ENCODE measurements around the gene PSEN1. TPM values are rescaled to one million over a fixed set of nuclear protein-coding genes. Genes with fewer than 3 reads are reported as not detected.
A peak's percentile ranks its signal among the peaks of the same experiment; 100 is the strongest.

Gene PSEN1
- total RNA-seq, 2 experiments from 2014 or later = 31.2 to 31.6 TPM

DNA sequence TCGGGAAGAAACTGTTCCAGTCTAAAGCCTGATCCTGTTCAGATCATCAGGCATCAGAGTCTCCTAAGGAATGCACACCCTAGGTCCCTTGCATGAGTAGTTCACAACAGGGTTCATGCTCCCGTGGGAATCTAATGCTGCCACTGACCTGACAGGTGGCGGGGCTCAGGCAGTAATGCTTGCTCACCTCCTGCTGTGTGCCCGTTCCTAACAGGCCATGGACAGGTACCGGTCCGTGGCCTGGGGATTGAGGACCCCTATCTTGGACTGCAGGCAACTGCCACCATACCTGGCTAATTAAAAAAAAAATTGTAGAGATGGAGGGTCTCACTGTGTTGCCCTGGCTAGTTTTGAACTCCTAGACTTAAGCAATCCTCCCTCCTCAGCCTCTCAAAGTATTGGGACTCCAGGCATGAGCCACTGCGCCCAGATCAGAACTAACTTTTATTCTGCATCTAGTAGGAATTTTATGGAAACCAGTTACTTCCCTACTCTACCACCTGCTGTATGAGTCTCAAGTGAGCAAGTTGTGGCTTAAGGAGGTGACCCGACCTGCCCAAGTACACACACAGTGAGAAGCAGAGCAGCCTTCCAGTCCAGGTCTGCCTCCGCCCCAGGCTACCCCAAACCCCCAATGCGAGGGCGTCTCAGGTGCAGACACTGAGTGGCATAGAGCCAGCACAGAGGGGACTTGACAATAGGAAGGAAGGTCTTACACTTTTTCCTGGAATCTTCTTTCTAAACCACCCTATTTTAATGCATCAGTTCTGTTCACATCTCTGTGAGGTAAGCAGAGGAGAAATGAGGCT, 98.5 kb downstream of the PSEN1 start:
- Mint-ChIP-seq H3K4me3 (no peak overlapping the region), H3K27me3 (peaks cover 49% of the 10 kb centered on the region), H3K4me1 (peaks cover 11% of the 10 kb centered on the region), H3K27ac (no peak overlapping the region), H3K36me3 (ENCODE audit: low read depth) (no peaks in the 10 kb centered on the region), H3K9me3 (ENCODE audit: low read depth) (no peaks in the 10 kb centered on the region)
- DNase-seq (no peak), ATAC-seq (no peak)
- intact Hi-C loops (cut with DNase I, micrococcal nuclease) = loop anchor here in 1 of 2 experiments (5.0 kb wide), 1 partner anchor 238 kb away; no protein-coding TSS in a partner anchor
- CTCF ChIA-PET = interaction anchor here (0.6 to 0.7 kb wide), 2 partner anchors 85 to 238 kb away, joined by 3 to 5 read pairs; no protein-coding TSS in a partner anchor
- POLR2A ChIA-PET = interaction anchor here (0.6 kb wide), 1 partner anchor 57 kb away, joined by 4 read pairs; no protein-coding TSS in a partner anchor

DNA sequence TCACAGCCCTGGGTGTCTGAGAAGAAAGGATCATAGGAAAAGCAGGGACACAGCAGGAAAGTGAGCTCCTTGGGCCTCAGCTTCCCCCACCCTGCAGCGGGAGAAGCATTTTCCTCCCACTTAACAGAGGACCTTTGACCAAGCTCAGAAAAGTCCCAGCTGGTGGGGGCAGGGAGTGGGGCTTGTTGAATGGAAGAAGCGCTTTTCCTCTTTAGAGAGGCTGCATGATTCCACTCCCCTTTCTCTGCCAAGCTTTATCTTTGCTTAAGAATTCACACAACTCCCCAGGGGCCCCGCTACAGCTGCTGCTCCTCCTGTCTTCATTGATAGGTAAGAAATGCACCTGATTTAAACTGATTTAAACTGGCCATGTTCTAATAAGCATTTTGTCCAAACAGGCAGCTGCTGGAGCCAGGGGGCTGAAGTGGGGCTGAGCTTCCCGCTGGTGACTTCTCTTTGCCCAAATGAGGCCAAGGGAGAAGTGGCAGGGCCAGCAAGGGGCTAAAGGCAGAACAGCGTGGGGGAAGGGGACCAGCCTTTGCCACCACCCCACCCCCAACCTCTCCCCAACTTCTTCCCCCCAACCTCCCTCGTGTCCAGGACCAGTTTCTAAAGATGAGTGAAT, 99.3 kb downstream of the PSEN1 start:
- POLR2A ChIA-PET = interaction anchor here (0.6 kb wide), 1 partner anchor 58 kb away, joined by 4 read pairs; no protein-coding TSS in a partner anchor
- no peak overlapping the region for H3K4me3 Mint-ChIP-seq
- H3K4me1 Mint-ChIP-seq = peaks cover 11% of the 10 kb centered on the region
- CTCF ChIA-PET = interaction anchor here (0.6 to 0.7 kb wide), 2 partner anchors 84 to 237 kb away, joined by 3 to 5 read pairs; no protein-coding TSS in a partner anchor
- H3K9me3 Mint-ChIP-seq (ENCODE audit: low read depth) = no peaks in the 10 kb centered on the region
- no peak for ATAC-seq
- no peak overlapping the region for H3K27ac Mint-ChIP-seq
- intact Hi-C loops (cut with DNase I, micrococcal nuclease) = loop anchor here in 1 of 2 experiments (5.0 kb wide), 1 partner anchor 237 kb away; no protein-coding TSS in a partner anchor
- peaks cover 54% of the 10 kb centered on the region for H3K27me3 Mint-ChIP-seq
- DNase-seq = no peak
- H3K36me3 Mint-ChIP-seq (ENCODE audit: low read depth) = no peaks in the 10 kb centered on the region

DNA sequence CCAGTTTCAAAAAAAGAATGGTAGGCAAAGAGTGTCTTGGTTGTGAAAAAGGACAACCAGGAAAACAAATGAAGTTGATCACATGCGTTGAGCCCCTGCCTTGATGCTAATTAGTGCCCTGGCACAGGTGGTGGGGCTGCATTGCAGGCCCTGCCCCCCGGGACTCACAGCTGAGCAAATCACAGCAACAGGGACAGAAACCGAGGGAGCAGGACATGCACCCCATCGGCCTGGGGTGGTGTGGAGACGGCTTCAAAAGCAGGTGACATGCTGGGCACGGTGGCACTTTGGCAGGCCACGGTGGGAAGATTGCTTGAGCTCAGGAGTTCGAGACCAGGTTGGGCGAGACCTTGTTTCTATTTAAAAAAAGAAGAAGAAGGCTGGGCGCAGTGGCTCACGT, 99.8 kb downstream of the PSEN1 start:
- peaks cover 11% of the 10 kb centered on the region for H3K4me1 Mint-ChIP-seq
- H3K36me3 Mint-ChIP-seq (ENCODE audit: low read depth) = no peaks in the 10 kb centered on the region
- H3K9me3 Mint-ChIP-seq (ENCODE audit: low read depth) = no peaks in the 10 kb centered on the region
- intact Hi-C loops (cut with DNase I, micrococcal nuclease) = loop anchor here in 1 of 2 experiments (5.0 kb wide), 1 partner anchor 236 kb away; no protein-coding TSS in a partner anchor
- no peak overlapping the region for H3K27ac Mint-ChIP-seq
- ChIA-PET CTCF (no interaction called here), POLR2A (no interaction called here)
- H3K27me3 Mint-ChIP-seq = peaks cover 59% of the 10 kb centered on the region
- ATAC-seq (no peak), DNase-seq (no peak)
- H3K4me3 Mint-ChIP-seq = no peak overlapping the region

DNA sequence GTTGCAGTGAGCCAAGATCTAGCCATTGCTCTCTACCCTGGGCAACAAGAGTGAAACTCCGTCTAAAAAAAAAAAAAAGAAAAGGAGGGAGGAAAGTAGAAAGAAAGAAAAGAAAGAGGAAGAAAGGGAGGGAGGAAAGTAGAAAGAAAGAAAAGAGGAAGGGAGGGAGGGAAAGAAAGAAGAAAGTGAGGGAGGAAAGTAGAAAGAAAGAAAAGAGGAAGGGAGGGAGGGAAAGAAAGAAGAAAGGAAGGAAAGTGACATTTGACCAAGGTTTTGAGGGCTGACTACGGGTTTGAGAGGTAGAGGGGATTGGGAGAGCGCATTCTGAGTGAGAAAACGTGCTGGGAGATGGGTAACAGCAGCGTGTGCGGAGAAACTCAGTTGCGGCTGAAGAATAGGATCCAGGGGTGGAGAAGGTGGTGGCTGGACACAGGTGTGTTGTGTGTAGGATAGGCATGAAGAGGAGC, 100.5 kb downstream of the PSEN1 start:
- Mint-ChIP-seq H3K36me3 (ENCODE audit: low read depth) (no peaks in the 10 kb centered on the region), H3K27me3 (peaks cover 65% of the 10 kb centered on the region), H3K4me1 (peaks cover 11% of the 10 kb centered on the region), H3K9me3 (ENCODE audit: low read depth) (no peaks in the 10 kb centered on the region), H3K4me3 (peak overlapping the region; percentile 18), H3K27ac (no peak overlapping the region)
- ATAC-seq = no peak
- CTCF ChIA-PET = no interaction called here
- intact Hi-C loops (cut with DNase I, micrococcal nuclease) = loop anchor here in 1 of 2 experiments (5.0 kb wide), 1 partner anchor 236 kb away; no protein-coding TSS in a partner anchor
- no peak for DNase-seq
- POLR2A ChIA-PET = no interaction called here

DNA sequence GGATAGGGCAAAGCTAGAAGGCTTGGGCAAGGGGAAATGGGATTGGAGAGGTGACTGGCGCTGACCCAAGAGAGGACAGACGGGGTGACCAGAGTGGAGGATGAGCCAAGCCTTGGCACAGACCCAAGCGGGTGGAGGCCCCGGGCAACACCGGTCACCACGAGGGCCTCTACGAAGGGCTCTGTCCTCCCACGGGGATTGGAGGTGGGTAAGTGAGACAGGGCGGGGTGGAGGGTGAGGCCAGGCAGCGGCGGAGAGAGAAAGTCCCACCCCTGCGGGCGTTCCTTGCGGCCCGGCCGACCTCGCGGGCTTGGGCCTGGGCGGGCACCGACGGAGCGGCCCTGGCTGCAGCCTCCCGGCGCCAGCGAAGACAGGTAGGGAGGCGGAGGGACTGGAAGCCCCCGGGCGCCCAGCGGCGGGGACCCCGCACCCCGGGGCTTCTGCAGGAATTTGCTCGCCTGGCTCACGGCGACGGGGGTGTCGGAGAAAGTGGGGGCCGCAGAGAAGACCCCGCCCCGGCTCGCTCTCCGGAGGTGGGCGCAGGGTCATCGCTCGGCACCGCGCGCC, 101.0 kb downstream of the PSEN1 start, which contains the start of gene PAPLN:
Gene PAPLN, plus strand, starts transcription at position 288 of the 567 bp plus-strand sequence. CDS start 2,273 bp downstream, outside the sequence.
- POLR2A ChIA-PET = no interaction called here
- Mint-ChIP-seq H3K36me3 (ENCODE audit: low read depth) (no peaks in the 10 kb centered on the region), H3K4me1 (peaks cover 11% of the 10 kb centered on the region), H3K4me3 (peak within 1 kb of the TSS; percentile 18), H3K9me3 (ENCODE audit: low read depth) (no peaks in the 10 kb centered on the region), H3K27ac (no peak within 1 kb of the TSS), H3K27me3 (peaks cover 68% of the 10 kb centered on the region)
- ATAC-seq (peak; percentile 14), DNase-seq (no peak)
- CTCF ChIA-PET = no interaction called here
- intact Hi-C loops (cut with DNase I, micrococcal nuclease) = loop anchor here in 1 of 2 experiments (5.0 kb wide), 1 partner anchor 235 kb away; no protein-coding TSS in a partner anchor

DNA sequence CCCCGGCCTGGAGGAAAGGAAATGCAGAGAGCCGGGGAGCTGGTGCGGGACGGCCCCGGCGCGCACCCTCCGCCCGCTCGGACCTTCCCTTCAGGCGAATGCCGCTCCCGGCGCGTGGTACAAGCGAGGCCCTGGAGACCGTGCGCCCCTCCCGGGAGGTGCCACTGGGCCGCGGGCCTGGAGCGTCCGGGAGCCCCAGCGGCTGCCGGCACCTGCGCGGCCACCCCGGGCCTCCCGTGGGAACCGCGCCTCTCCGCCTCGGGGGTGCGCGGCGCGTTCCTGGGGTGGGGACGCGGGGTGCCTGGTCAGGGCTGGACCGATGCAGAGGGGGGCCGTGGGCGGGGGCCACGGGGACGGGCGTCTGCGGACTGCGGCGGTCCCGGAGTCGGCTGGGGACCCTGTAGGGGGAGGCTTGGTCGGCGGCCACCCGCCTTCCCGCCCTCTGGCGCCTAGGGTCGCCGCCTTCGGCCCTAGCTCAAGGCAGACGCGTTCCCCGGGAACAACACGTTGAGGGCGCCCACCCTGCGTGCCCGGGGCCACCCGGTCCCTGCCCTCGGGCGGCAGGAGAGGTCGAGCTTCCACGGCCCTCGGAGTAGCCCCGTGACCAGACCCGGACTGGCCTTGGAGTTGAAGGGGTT, 101.6 kb downstream of the PSEN1 start:
- ATAC-seq = peak; percentile 11
- DNase-seq = no peak
- H3K27ac Mint-ChIP-seq = no peak overlapping the region
- no peak overlapping the region for H3K4me3 Mint-ChIP-seq
- H3K36me3 Mint-ChIP-seq (ENCODE audit: low read depth) = no peaks in the 10 kb centered on the region
- CTCF ChIA-PET = no interaction called here
- peaks cover 11% of the 10 kb centered on the region for H3K4me1 Mint-ChIP-seq
- intact Hi-C loops (cut with DNase I, micrococcal nuclease) = loop anchor here in 1 of 2 experiments (5.0 kb wide), 1 partner anchor 234 kb away; no protein-coding TSS in a partner anchor
- H3K9me3 Mint-ChIP-seq (ENCODE audit: low read depth) = no peaks in the 10 kb centered on the region
- POLR2A ChIA-PET = no interaction called here
- H3K27me3 Mint-ChIP-seq = peaks cover 70% of the 10 kb centered on the region

DNA sequence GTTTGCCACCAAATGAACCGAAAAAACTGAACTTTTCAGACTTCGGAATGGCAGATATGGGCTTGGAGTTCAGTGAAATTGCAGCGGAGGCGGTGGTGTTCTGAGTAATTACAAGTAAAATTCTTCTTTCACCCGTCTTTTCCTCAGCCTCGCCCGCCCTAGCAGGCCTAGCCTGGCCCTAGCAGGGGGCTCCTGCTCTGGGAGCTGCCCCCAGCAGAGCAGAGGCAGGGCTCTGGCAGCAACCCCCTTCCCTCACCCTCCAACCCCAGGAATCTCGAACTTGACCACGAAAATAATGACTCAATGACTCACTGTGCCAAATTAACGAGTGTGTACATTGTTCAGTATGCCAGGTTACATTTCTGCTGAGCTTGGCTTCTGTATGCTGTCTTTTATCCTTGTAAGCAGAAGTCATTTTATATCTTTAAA, 102.1 kb downstream of the PSEN1 start:
- Mint-ChIP-seq H3K4me1 (peaks cover 11% of the 10 kb centered on the region), H3K4me3 (no peak overlapping the region), H3K36me3 (ENCODE audit: low read depth) (no peaks in the 10 kb centered on the region), H3K27ac (no peak overlapping the region), H3K27me3 (peaks cover 70% of the 10 kb centered on the region), H3K9me3 (ENCODE audit: low read depth) (no peaks in the 10 kb centered on the region)
- intact Hi-C loops (cut with DNase I, micrococcal nuclease) = loop anchor here in 1 of 2 experiments (5.0 kb wide), 1 partner anchor 234 kb away; no protein-coding TSS in a partner anchor
- CTCF ChIA-PET = no interaction called here
- ATAC-seq = peak; percentile 31
- peak; percentile 37 for DNase-seq
- POLR2A ChIA-PET = interaction anchor here (0.6 kb wide), 1 partner anchor 253 kb away, joined by 3 read pairs; no protein-coding TSS in a partner anchor

DNA sequence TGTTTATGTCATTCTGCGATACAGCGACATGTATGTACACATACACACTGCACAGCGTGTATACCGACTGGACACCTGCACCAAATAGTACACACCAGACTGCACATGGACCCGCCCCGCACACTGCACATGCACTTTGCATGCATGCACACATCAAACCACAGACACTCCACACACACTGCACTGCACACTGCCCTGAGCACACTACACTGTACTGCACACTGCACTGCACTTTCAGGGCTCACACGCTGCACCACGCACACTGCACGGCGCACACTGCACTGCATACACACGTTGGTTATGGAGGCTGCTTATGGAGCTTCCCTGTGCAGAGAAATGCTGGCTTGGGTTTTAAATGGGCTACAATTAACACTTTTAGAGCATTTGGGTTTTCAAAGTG, 102.6 kb downstream of the PSEN1 start:
- no peaks in the 10 kb centered on the region for H3K9me3 Mint-ChIP-seq (ENCODE audit: low read depth)
- H3K4me1 Mint-ChIP-seq = peaks cover 11% of the 10 kb centered on the region
- no peak overlapping the region for H3K4me3 Mint-ChIP-seq
- DNase-seq = no peak
- H3K36me3 Mint-ChIP-seq (ENCODE audit: low read depth) = no peaks in the 10 kb centered on the region
- POLR2A ChIA-PET = interaction anchor here (0.6 kb wide), 1 partner anchor 253 kb away, joined by 3 read pairs; no protein-coding TSS in a partner anchor
- peaks cover 69% of the 10 kb centered on the region for H3K27me3 Mint-ChIP-seq
- no peak for ATAC-seq
- intact Hi-C loops (cut with DNase I, micrococcal nuclease) = loop anchor here in 1 of 2 experiments (5.0 kb wide), 1 partner anchor 233 kb away; no protein-coding TSS in a partner anchor
- no peak overlapping the region for H3K27ac Mint-ChIP-seq
- CTCF ChIA-PET = no interaction called here

DNA sequence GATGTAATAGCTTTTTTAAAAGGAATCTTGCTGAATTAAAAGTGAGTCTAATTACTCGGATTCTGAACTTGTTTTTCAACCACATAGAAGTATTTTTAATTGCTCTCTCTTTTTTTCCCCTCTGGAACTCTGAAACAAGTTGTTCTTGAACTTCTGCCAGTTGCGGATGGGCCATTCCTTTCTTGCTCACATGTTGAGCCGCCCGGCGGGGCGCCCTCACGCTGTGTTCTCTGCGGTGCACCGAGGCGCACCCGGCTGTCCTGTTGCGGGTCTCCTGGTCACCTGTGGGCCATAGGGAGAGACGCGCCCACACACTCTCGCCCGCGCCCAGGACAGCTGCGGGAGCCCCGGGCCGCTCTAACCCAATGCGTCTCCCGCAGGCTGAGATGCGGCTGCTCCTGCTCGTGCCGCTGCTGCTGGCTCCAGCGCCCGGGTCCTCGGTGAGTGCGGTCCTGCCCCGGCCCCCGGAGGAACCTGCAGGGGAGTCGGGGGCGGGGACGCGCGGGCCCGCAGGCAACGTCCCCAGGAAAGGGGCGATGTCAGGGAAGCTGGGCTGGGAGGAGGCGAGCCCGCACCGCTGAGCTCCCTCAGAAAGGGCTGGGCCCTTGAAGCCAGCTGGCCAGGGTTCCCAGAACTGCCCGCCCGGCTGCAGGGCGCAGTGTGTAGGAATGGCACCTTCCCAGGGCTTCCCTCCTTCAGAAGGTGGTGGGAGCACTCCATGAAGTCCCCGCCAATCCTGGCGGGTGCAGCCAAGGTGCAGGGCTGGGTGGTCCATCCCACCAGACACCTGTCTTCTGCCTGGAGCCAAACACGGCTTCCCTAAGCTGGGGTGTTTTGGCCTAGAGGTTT, 103.3 kb downstream of the PSEN1 start:
- no peak for DNase-seq
- Mint-ChIP-seq H3K4me3 (no peak overlapping the region), H3K4me1 (peaks cover 11% of the 10 kb centered on the region), H3K9me3 (ENCODE audit: low read depth) (no peaks in the 10 kb centered on the region), H3K27me3 (peaks cover 64% of the 10 kb centered on the region), H3K36me3 (ENCODE audit: low read depth) (no peaks in the 10 kb centered on the region), H3K27ac (no peak overlapping the region)
- ChIA-PET POLR2A (no interaction called here), CTCF (interaction anchor here (0.9 kb wide), 1 partner anchor 232 kb away, joined by 3 read pairs; no protein-coding TSS in a partner anchor)
- ATAC-seq = no peak
- intact Hi-C loops (cut with DNase I, micrococcal nuclease) = loop anchor here in 1 of 2 experiments (5.0 kb wide), 1 partner anchor 233 kb away; no protein-coding TSS in a partner anchor

DNA sequence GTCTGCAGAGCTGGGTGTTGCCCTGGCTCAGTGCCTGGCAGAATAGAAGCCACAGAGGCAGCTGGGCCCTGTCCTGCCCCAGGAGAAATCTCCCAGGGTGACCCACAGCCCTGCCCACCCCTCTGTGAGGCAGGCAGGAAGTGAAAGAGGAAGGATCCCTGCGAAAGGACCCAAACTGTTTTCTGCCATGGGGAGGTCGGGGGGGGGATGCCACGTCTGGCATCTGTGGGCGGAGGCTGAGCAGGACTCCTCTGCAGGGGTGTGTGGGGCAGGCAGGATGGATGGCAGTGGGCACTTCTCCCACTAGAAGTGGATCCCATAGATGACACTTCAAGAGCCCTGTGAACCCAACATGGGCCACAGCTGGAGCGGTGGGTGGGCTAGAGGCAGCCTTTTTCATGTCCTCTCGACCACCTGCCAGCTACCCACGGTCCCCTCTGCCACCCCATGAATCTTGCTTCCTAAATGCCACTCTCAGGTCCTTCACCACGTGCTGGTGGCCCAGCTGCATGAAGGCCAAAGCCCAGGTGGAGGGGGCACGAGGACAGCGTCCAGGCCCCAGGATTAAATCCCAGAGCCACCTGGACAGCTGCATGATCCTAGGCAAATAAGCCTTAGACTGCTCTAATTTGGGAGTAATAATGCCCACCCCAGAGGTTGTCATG, 104.6 kb downstream of the PSEN1 start:
- DNase-seq (no peak), ATAC-seq (no peak)
- intact Hi-C loops (cut with DNase I, micrococcal nuclease) = no loop called here
- Mint-ChIP-seq H3K36me3 (ENCODE audit: low read depth) (no peaks in the 10 kb centered on the region), H3K4me1 (peaks cover 11% of the 10 kb centered on the region), H3K27me3 (peaks cover 56% of the 10 kb centered on the region), H3K4me3 (no peak overlapping the region), H3K27ac (no peak overlapping the region), H3K9me3 (ENCODE audit: low read depth) (no peaks in the 10 kb centered on the region)
- ChIA-PET POLR2A (no interaction called here), CTCF (no interaction called here)
